ENCODE data around the gene GJC2. TPM values are rescaled to one million over a fixed set of nuclear protein-coding genes. Genes with fewer than 3 reads are reported as not detected.
A peak's percentile ranks its signal among the peaks of the same experiment; 100 is the strongest.

GJC2 gene
- total and polyA plus RNA-seq, 10 of the 15 experiments (the other 5 are each of a cell fraction or from before 2014, with no cell fraction given), result 0.04 to 0.44 (median 0.07) TPM; not detected in 4

GRCh38 chr1:228163776-228164519 is 14.2 kb downstream of the GJC2 start:
- Histone ChIP-seq H3K79me2 (ENCODE audit: control insufficient read depth, insufficient read depth, low read length) (peaks cover 4% of the 10 kb centered on the region), H3K4me2 (ENCODE audit: control insufficient read depth, insufficient read depth) (peak overlapping the region; percentile 90), H3K27ac (ENCODE audit: control insufficient read depth, insufficient read depth) (no peak overlapping the region), H3K4me3 (no peak overlapping the region), H2AFZ (ENCODE audit: control insufficient read depth, low read depth, low read length) (no peak overlapping the region), H4K20me1 (ENCODE audit: control insufficient read depth, insufficient read depth) (no peaks in the 10 kb centered on the region; the same call in 1 of the 2 replicates), H3K27me3 (replicated peaks in 1 of 2; ENCODE audit: control insufficient read depth in 2 of 2, insufficient read depth in 2 of 2, low read length in 1 of 2) (no peaks in the 10 kb centered on the region), H3K9me3 (replicated peaks; ENCODE audit: control insufficient read depth, insufficient read depth, low read length) (no peaks in the 10 kb centered on the region), H3K4me1 (ENCODE audit: control insufficient read depth, insufficient read depth, low read length) (peaks cover 7% of the 10 kb centered on the region), H3K9ac (ENCODE audit: control insufficient read depth, insufficient read depth, low read length) (no peak overlapping the region; the same call in 1 of the 2 replicates), H3K36me3 (ENCODE audit: control insufficient read depth in 2 of 2, insufficient read depth in 2 of 2, low read length in 1 of 2) (no peaks in the 10 kb centered on the region)
- no peak for FAIRE-seq
- TF ChIP-seq CREM (IDR thresholded peaks at IDR 0.05; ENCODE audit: low read depth) (no peak), IKZF2 (IDR thresholded peaks at IDR 0.05) (no peak), SKIL (IDR thresholded peaks at IDR 0.05; ENCODE audit: low read depth, poor library complexity, severe bottlenecking) (no peak), RFX5 (IDR thresholded peaks at IDR 0.05; ENCODE audit: low read depth, low read length) (no peak)
- ChIA-PET POLR2A (interaction anchor here (1.0 to 3.8 kb wide), 3 partner anchors 21 to 82 kb away, joined by 3 to 43 read pairs (median 3); partner anchors contain the start of genes ARF1 and GUK1), RAD21 (ENCODE audit: unreplicated experiment) (no interaction called here), SMC1A (ENCODE audit: uncharacterized antibody, unreplicated experiment) (interaction anchor here (0.6 to 3.0 kb wide), 4 partner anchors 10 to 1318 kb away, joined by 3 to 32 read pairs (median 6); partner anchors contain the start of gene GUK1), CTCF (interaction anchor here (0.7 to 5.2 kb wide), 8 partner anchors 20 to 350 kb away, joined by 3 to 54 read pairs (median 4); partner anchors contain the start of gene GUK1)
- in situ Hi-C loops (cut with MboI) (no loop called here), intact Hi-C loops (cut with micrococcal nuclease; ENCODE audit: unreplicated experiment) (loop anchor here (2.0 kb wide), 1 partner anchor 81 kb away; the partner anchor contains the start of gene ARF1)
- BruUV-seq (replicated peaks), result no TSS peak
- no peak for DNase-seq (ENCODE audit: low read depth, low spot score)
- ATAC-seq, result no peak
- 90% methylated on average over 10 of the region's 10 CpGs for WGBS (ENCODE audit: insufficient coverage, insufficient replicate concordance, low lambda C conversion rate, missing lambda C conversion rate)
